ENCODE results near the gene KAZN. TPM values are rescaled to one million over a fixed set of nuclear protein-coding genes. Genes with fewer than 3 reads are reported as not detected.

The KAZN gene
- polyA plus RNA-seq, 2 of the 4 experiments (the other 2 are of a cell fraction) = 1.3 to 1.9 TPM

DNA sequence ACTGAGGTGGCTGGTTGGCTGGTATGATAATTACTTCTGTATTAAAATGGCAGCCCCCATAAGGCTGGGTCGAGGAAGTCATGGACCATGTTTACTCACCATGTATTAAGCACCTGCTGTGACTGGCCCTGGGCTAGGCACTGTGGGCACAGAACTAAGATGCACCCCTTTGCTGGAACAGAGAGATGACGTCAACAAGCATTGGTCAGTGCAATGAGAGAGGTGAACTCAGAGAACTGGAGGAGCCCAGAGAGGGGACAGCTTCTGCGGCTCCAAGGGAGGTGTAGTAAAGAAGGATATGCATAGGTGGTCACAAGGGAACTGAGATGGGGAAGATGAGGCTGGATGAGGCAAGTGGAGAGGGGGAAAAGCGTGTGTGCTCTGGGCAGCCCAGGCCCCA lies 88.7 kb downstream of the KAZN start (continued):
- no peak for TF ChIP-seq CHD4 (IDR thresholded peaks at IDR 0.05; ENCODE audit: borderline replicate concordance)
- TF ChIP-seq, protein P1, sequence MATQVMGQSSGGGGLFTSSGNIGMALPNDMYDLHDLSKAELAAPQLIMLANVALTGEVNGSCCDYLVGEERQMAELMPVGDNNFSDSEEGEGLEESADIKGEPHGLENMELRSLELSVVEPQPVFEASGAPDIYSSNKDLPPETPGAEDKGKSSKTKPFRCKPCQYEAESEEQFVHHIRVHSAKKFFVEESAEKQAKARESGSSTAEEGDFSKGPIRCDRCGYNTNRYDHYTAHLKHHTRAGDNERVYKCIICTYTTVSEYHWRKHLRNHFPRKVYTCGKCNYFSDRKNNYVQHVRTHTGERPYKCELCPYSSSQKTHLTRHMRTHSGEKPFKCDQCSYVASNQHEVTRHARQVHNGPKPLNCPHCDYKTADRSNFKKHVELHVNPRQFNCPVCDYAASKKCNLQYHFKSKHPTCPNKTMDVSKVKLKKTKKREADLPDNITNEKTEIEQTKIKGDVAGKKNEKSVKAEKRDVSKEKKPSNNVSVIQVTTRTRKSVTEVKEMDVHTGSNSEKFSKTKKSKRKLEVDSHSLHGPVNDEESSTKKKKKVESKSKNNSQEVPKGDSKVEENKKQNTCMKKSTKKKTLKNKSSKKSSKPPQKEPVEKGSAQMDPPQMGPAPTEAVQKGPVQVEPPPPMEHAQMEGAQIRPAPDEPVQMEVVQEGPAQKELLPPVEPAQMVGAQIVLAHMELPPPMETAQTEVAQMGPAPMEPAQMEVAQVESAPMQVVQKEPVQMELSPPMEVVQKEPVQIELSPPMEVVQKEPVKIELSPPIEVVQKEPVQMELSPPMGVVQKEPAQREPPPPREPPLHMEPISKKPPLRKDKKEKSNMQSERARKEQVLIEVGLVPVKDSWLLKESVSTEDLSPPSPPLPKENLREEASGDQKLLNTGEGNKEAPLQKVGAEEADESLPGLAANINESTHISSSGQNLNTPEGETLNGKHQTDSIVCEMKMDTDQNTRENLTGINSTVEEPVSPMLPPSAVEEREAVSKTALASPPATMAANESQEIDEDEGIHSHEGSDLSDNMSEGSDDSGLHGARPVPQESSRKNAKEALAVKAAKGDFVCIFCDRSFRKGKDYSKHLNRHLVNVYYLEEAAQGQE (IDR thresholded peaks at IDR 0.05) = no peak
- no peak for TF ChIP-seq RNF2 (IDR thresholded peaks at IDR 0.05; ENCODE audit: borderline replicate concordance, low read depth)
- TF ChIP-seq ZC3H11A (IDR thresholded peaks at IDR 0.05) = no peak

GRCh38 chr1:14689996-14690615 lies 91.6 kb downstream of the KAZN start:
- ChIA-PET CTCF (no interaction called here), POLR2A (no interaction called here)
- DNase-seq (ENCODE audit: low read depth in 1 of 2, low spot score in 1 of 2) (no peak), FAIRE-seq (no peak), ATAC-seq (no peak)
- Histone ChIP-seq H3K4me1 (no peaks in the 10 kb centered on the region), H3K27ac (no peak overlapping the region), H3K9me3 (no peaks in the 10 kb centered on the region), H3K4me3 (no peak overlapping the region), H3K4me2 (no peak overlapping the region)
- 64% methylated on average over 15 of the region's 15 CpGs for WGBS (ENCODE audit: missing lambda C conversion rate)
- no peak for TF ChIP-seq SREBF2 (IDR thresholded peaks at IDR 0.05)
- TF ChIP-seq TFCP2L1 (CRISPR knock-in tag; IDR thresholded peaks at IDR 0.05) = no peak
- no peak for TF ChIP-seq HOXA7 (CRISPR knock-in tag; IDR thresholded peaks at IDR 0.05)
- TF ChIP-seq FOSL2 (IDR thresholded peaks at IDR 0.05) = no peak
- no peak for TF ChIP-seq FOSL2 (CRISPR knock-in tag; IDR thresholded peaks at IDR 0.05)
- TF ChIP-seq, protein P2, sequence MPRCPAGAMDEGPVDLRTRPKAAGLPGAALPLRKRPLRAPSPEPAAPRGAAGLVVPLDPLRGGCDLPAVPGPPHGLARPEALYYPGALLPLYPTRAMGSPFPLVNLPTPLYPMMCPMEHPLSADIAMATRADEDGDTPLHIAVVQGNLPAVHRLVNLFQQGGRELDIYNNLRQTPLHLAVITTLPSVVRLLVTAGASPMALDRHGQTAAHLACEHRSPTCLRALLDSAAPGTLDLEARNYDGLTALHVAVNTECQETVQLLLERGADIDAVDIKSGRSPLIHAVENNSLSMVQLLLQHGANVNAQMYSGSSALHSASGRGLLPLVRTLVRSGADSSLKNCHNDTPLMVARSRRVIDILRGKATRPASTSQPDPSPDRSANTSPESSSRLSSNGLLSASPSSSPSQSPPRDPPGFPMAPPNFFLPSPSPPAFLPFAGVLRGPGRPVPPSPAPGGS (IDR thresholded peaks at IDR 0.05) = no peak
- no peak for TF ChIP-seq MYC (IDR thresholded peaks at IDR 0.05; ENCODE audit: borderline replicate concordance, low read length)
- no peak for TF ChIP-seq MAZ (IDR thresholded peaks at IDR 0.05; ENCODE audit: borderline replicate concordance, low read depth, low read length)
- no peak for TF ChIP-seq ESRRA (IDR thresholded peaks at IDR 0.05; ENCODE audit: borderline replicate concordance, low read length)
- no peak for TF ChIP-seq NFE2L2 (conservative IDR thresholded peaks at IDR 0.05; ENCODE audit: low read length)
- no peak for TF ChIP-seq HOXB13 (CRISPR knock-in tag; IDR thresholded peaks at IDR 0.05; ENCODE audit: low read depth)
- TF ChIP-seq BHLHE40 (IDR thresholded peaks at IDR 0.05; ENCODE audit: low read depth, low read length) = no peak
- no peak for TF ChIP-seq MAFK (IDR thresholded peaks at IDR 0.05; ENCODE audit: partially characterized antibody)
- no peak for TF ChIP-seq POLR2A (IDR thresholded peaks at IDR 0.05; ENCODE audit: low read length)
- no peak for TF ChIP-seq NPAS2 (CRISPR knock-in tag; IDR thresholded peaks at IDR 0.05; ENCODE audit: borderline replicate concordance)
- no peak for TF ChIP-seq CEBPB (IDR thresholded peaks at IDR 0.05)

DNA sequence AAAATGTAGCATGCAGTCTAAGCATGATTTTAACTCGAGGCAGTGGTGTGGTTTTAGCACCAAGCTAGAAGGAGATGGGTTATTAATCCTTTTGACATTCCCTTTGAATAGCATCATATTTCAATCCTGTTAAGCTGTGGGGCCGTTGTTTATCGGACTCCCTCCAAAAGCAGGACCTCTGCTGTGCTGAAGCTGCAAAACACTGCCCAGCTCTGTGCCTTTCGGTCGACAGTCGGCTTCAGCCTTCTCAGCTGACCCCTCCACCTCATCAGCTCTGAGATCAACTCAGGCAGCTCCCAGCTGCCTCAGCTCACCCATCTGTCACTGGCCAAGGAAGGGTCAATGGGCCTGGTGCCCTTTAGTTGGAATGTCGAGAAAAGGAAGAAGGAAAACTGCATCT lies 95.5 kb downstream of the KAZN start:
- TF ChIP-seq MAX (IDR thresholded peaks at IDR 0.05) (no peak), TFCP2L1 (CRISPR knock-in tag; IDR thresholded peaks at IDR 0.05) (no peak), HOXB13 (CRISPR knock-in tag; IDR thresholded peaks at IDR 0.05; ENCODE audit: low read depth) (no peak), KDM1A (IDR thresholded peaks at IDR 0.05; ENCODE audit: low read depth) (no peak), MAZ (IDR thresholded peaks at IDR 0.05; ENCODE audit: borderline replicate concordance, low read depth, low read length) (no peak), CHD2 (IDR thresholded peaks at IDR 0.05; ENCODE audit: low read length, partially characterized antibody) (no peak), EP300 (IDR thresholded peaks at IDR 0.05) (no peak), SMC3 (IDR thresholded peaks at IDR 0.05) (no peak), CEBPB (IDR thresholded peaks at IDR 0.05) (no peak), HOXA7 (CRISPR knock-in tag; IDR thresholded peaks at IDR 0.05) (no peak), POLR2A (IDR thresholded peaks at IDR 0.05; ENCODE audit: low read length) (no peak), CBX2 (IDR thresholded peaks at IDR 0.05; ENCODE audit: borderline replicate concordance, low read depth) (no peak), RNF2 (IDR thresholded peaks at IDR 0.05; ENCODE audit: borderline replicate concordance, low read depth) (no peak), RARB (CRISPR knock-in tag; IDR thresholded peaks at IDR 0.05) (no peak), NPAS2 (CRISPR knock-in tag; IDR thresholded peaks at IDR 0.05; ENCODE audit: borderline replicate concordance) (no peak), ZC3H11A (IDR thresholded peaks at IDR 0.05) (no peak), JUN (IDR thresholded peaks at IDR 0.05) (no peak)
- FAIRE-seq (no peak), DNase-seq (ENCODE audit: low read depth in 1 of 2, low spot score in 1 of 2) (no peak), ATAC-seq (no peak)
- H3K9me3 ChIP-seq = no peaks in the 10 kb centered on the region
- H3K4me3 ChIP-seq = no peak overlapping the region
- no peak overlapping the region for H3K27ac ChIP-seq
- 13% methylated on average over 7 of the region's 7 CpGs for WGBS (ENCODE audit: missing lambda C conversion rate)
- no peak overlapping the region for H3K4me2 ChIP-seq
- POLR2A ChIA-PET = no interaction called here
- no peaks in the 10 kb centered on the region for H3K4me1 ChIP-seq
- CTCF ChIA-PET = interaction anchor here (1.5 kb wide), 1 partner anchor 16 kb away, joined by 3 read pairs; no protein-coding TSS in a partner anchor

All from A549 (cell line).